GM12878 (cell line): ENCODE measurements around the gene PGAM1. TPM values are rescaled to one million over a fixed set of nuclear protein-coding genes. Genes with fewer than 3 reads are reported as not detected.

Experiments used
- ATAC-seq: fragments of 200-7000 bp; cut with Tn5 transposase; 3 replicates; pipeline ENCODE4 v1.9.1; 2020; ENCODE audit warnings: mild to moderate bottlenecking, moderate library complexity
- BruUV-seq: library from RNA; stranded (reverse); fragments of 400-500 nt; replicated peaks from 2 replicates; lab custom pipeline; 2021; lab: Mats Ljungman, UMichigan
- CTCF ChIA-PET: fragments of 300-600 bp; sonication (Branson Sonifier 250); formaldehyde crosslinking; extraction: SDS; loops from one replicate; lab custom pipeline; 2021; ENCODE audit warnings: inconsistent platforms; lab: Yijun Ruan, JAX
- POLR2A ChIA-PET: fragments of 350-600 bp; formaldehyde crosslinking; extraction: SDS; loops from one replicate; lab custom pipeline; 2021; ENCODE audit warnings: inconsistent platforms; lab: Charles Lee
- RAD21 ChIA-PET: fragments of 300-600 bp; sonication (Branson Sonifier 250); formaldehyde crosslinking; loops from one replicate; lab custom pipeline; 2023; ENCODE audit warnings: antibody characterized with exemption; ENCODE audit not compliant: unreplicated experiment; lab: Charles Lee
- SMC1A ChIA-PET: fragments of 300-600 bp; sonication (Branson Sonifier 250); formaldehyde crosslinking; loops from one replicate; lab custom pipeline; 2023; ENCODE audit not compliant: unreplicated experiment, uncharacterized antibody; lab: Charles Lee
- DNase-seq: peaks from one replicate; pipeline ENCODE4 v3.0.0-alpha.2; 2011; ENCODE audit warnings: low read depth, low spot score
- FAIRE-seq: peaks from 3 replicates; lab custom pipeline; 2011; peaks lifted over from hg19 to GRCh38; lab: Jason Lieb, UNC
- H2AFZ ChIP-seq: 2 replicates; pipeline ENCODE4 v1.6.0; 2011; ENCODE audit warnings: low read depth, low read length, control low read depth; ENCODE audit not compliant: control insufficient read depth
- H3K27ac ChIP-seq: 2 replicates; pipeline ENCODE4 v1.5.1; 2011; ENCODE audit warnings: control low read depth; ENCODE audit not compliant: control insufficient read depth, insufficient read depth
- H3K27me3 ChIP-seq, 2 experiments: replicated peaks in 1 of 2; 2 replicates each; pipeline versions ENCODE4 v1.6.0 to v1.6.1; 2011; ENCODE audit warnings: low read length in 1 of 2; ENCODE audit not compliant: control insufficient read depth in 2 of 2, insufficient read depth in 2 of 2
- H3K36me3 ChIP-seq, 2 experiments: 2 replicates each; pipeline ENCODE4 v1.5.1; 2011; ENCODE audit warnings: low read length in 1 of 2; ENCODE audit not compliant: control insufficient read depth in 2 of 2, insufficient read depth in 2 of 2
- H3K4me1 ChIP-seq: 2 replicates; pipeline ENCODE4 v1.6.1; 2011; ENCODE audit warnings: mild to moderate bottlenecking, low read length, moderate library complexity, mixed read lengths; ENCODE audit not compliant: control insufficient read depth, insufficient read depth
- H3K4me2 ChIP-seq: 2 replicates; pipeline ENCODE4 v1.6.0; 2011; ENCODE audit warnings: control low read depth; ENCODE audit not compliant: control insufficient read depth, insufficient read depth
- H3K4me3 ChIP-seq: fragments of 200-600 bp; sonication (generic); 2 replicates; pipeline ENCODE4 v1.5.1; 2016
- H3K79me2 ChIP-seq: 2 replicates; pipeline ENCODE4 v1.6.0; 2011; ENCODE audit warnings: low read length; ENCODE audit not compliant: control insufficient read depth, insufficient read depth
- H3K9ac ChIP-seq: 2 replicates; pipeline ENCODE4 v1.8.0; 2011; ENCODE audit warnings: low read length, control low read depth, mixed read lengths; ENCODE audit not compliant: control insufficient read depth, insufficient read depth
- H3K9me3 ChIP-seq: replicated peaks from 3 replicates; pipeline ENCODE4 v1.5.1; 2011; ENCODE audit warnings: mild to moderate bottlenecking, low read length; ENCODE audit not compliant: control insufficient read depth, insufficient read depth
- H4K20me1 ChIP-seq: 2 replicates; pipeline ENCODE4 v1.6.0; 2011; ENCODE audit not compliant: control insufficient read depth, insufficient read depth
- BHLHE40 ChIP-seq, 2 experiments: fragments of 450-650 bp in 1 of 2; IDR thresholded peaks; 2 replicates each; pipeline ENCODE4 v1.6.1; 2011 to 2017; ENCODE audit warnings: low read depth in 2 of 2, borderline replicate concordance in 1 of 2, improper control_type of control experiment in 1 of 2, low read length in 1 of 2, mild to moderate bottlenecking in 1 of 2
- CEBPZ ChIP-seq: fragments of 150-350 bp; IDR thresholded peaks from 2 replicates; pipeline ENCODE4 v1.6.1; 2016; ENCODE audit warnings: low read depth, low read length
- EED ChIP-seq: sonication (generic); IDR thresholded peaks from 2 replicates; pipeline ENCODE4 v1.6.1; 2016; ENCODE audit warnings: antibody characterized with exemption, low read depth
- FOS ChIP-seq: IDR thresholded peaks from 3 replicates; pipeline ENCODE4 v1.6.1; 2011; ENCODE audit warnings: borderline replicate concordance; ENCODE audit not compliant: insufficient read length; ENCODE audit errors: extremely low read depth
- GABPA ChIP-seq: IDR thresholded peaks from 2 replicates; pipeline ENCODE4 v1.6.1; 2014; ENCODE audit warnings: antibody characterized with exemption, low read depth, mild to moderate bottlenecking, inconsistent platforms
- HDGF ChIP-seq: fragments of 450-650 bp; IDR thresholded peaks from 2 replicates; pipeline ENCODE4 v1.6.1; 2016; ENCODE audit warnings: antibody characterized with exemption
- IKZF1 ChIP-seq: fragments of 450-650 bp; conservative IDR thresholded peaks from 2 replicates; pipeline ENCODE4 v1.6.1; 2017; ENCODE audit warnings: antibody characterized with exemption, mild to moderate bottlenecking
- IKZF2 ChIP-seq, 2 experiments: fragments of 450-650 bp; IDR thresholded peaks; 2 replicates each; pipeline ENCODE4 v1.6.1; 2017; ENCODE audit warnings: mild to moderate bottlenecking in 2 of 2, moderate library complexity in 2 of 2
- MAX ChIP-seq: IDR thresholded peaks from 2 replicates; pipeline ENCODE4 v1.6.1; 2012; ENCODE audit warnings: low read depth, low read length, improper control_type of control experiment
- SPI1 ChIP-seq: IDR thresholded peaks from 2 replicates; pipeline ENCODE4 v1.6.1; 2011; ENCODE audit warnings: low read depth, mild to moderate bottlenecking, low read length, moderate library complexity, borderline replicate concordance; ENCODE audit not compliant: insufficient read depth
- SREBF1 ChIP-seq: IDR thresholded peaks from 2 replicates; pipeline ENCODE4 v1.6.1; 2012; ENCODE audit warnings: mild to moderate bottlenecking, low read length
- SRF ChIP-seq, 2 experiments: IDR thresholded peaks; 2 replicates each; pipeline ENCODE4 v1.6.1; 2011; ENCODE audit warnings: low read depth in 2 of 2, low read length in 2 of 2, mild to moderate bottlenecking in 1 of 2, moderate library complexity in 1 of 2
- STAT1 ChIP-seq: fragments of 450-650 bp; conservative IDR thresholded peaks from 2 replicates; pipeline ENCODE4 v1.6.1; 2014; ENCODE audit warnings: antibody characterized with exemption, mild to moderate bottlenecking
- USF1 ChIP-seq: IDR thresholded peaks from 2 replicates; pipeline ENCODE4 v1.6.1; 2011; ENCODE audit warnings: borderline replicate concordance, low read depth, mild to moderate bottlenecking, moderate library complexity, mixed read lengths, low read length; ENCODE audit not compliant: insufficient read depth; ENCODE audit errors: extremely low read length
- ZNF207 ChIP-seq: fragments of 450-650 bp; IDR thresholded peaks from 2 replicates; pipeline ENCODE4 v1.6.1; 2014; ENCODE audit warnings: antibody characterized with exemption, mild to moderate bottlenecking, borderline replicate concordance
- WGBS: methylation state at CpG from one replicate; pipeline ENCODE4 v1.1.6; 2016; ENCODE audit warnings: low lambda C conversion rate; ENCODE audit not compliant: insufficient replicate concordance, insufficient coverage; ENCODE audit errors: missing lambda C conversion rate; 5-methylcytosine and 5-hydroxymethylcytosine counted together
- in situ Hi-C: fragments of 300-500 bp; cut with MboI; formaldehyde crosslinking; loops from 9 replicates; pipeline ENCODE4 v1.14.3; 2018; ENCODE audit warnings: mixed read lengths
- intact Hi-C: fragments of 100-400 bp; cut with micrococcal nuclease; formaldehyde crosslinking; loops from one replicate; pipeline ENCODE4 v1.14.2; 2022; ENCODE audit not compliant: unreplicated experiment
- polyA plus RNA-seq, 11 experiments: library from polyadenylated mRNA; depleted of rRNA in 4 of 11; unstranded in 6 of 11; stranded (reverse) in 5 of 11; fragments of >200 nt; fragmentation: Nextera tagmentation in 4 of 11; fragmentation: Illumina TruSeq in 1 of 11; extraction: Ambion mirVana in 4 of 11; extraction: Trizol in 1 of 11; gene quantifications; 1 replicate in 1 of 11; 2 replicates in 10 of 11; pipeline versions ENCODE4 v1.2.1 to v1.2.3, GENCODE V29; 2011 to 2016; ENCODE audit warnings: inconsistent platforms in 2 of 11, missing spikeins in 2 of 11, low read depth in 1 of 11
- total RNA-seq, 4 experiments: library from RNA; depleted of rRNA in 3 of 4; stranded (reverse); fragments of >200 nt in 3 of 4; fragmentation: Illumina TruSeq in 1 of 4; extraction: Trizol in 1 of 4; gene quantifications; 2 replicates each; pipeline versions ENCODE4 v1.2.1 to v1.2.3, GENCODE V29; 2013 to 2021

Gene PGAM1
- total and polyA plus RNA-seq, 10 of the 15 experiments (the other 5 are each of a cell fraction or from before 2014, with no cell fraction given) = 115 to 1,362 (median 744) TPM

GRCh38 chr10:97378933-97379921 is 46.8 kb upstream of the PGAM1 start (continued):
- TF ChIP-seq USF1 = no peak
- no peak for TF ChIP-seq IKZF2 (IDR thresholded peaks at IDR 0.05)
- no peak for TF ChIP-seq IKZF1
- no peak for TF ChIP-seq MAX
- TF ChIP-seq SRF (IDR thresholded peaks at IDR 0.05; ENCODE audit: low read depth in 2 of 2, low read length in 2 of 2) = no peak

- CTCF ChIA-PET = no interaction called here
- Histone ChIP-seq H3K4me3 (no peak overlapping the region), H3K27ac (no peak overlapping the region), H3K4me2 (no peak overlapping the region), H3K79me2 (no peaks in the 10 kb centered on the region), H3K36me3 (peaks cover 7 to 20% of the 10 kb centered on the region in 2 experiments; a peak in 3 of 4 replicates), H3K9ac (no peak overlapping the region), H4K20me1 (no peaks in the 10 kb centered on the region), H2AFZ (no peak overlapping the region), H3K9me3 (no peaks in the 10 kb centered on the region), H3K27me3 (no peaks in the 10 kb centered on the region), H3K4me1 (no peaks in the 10 kb centered on the region)
- intact Hi-C loops = no loop called here
- no TSS peak for BruUV-seq
- POLR2A ChIA-PET = no interaction called here
- DNase-seq (no peak), FAIRE-seq (no peak), ATAC-seq (no peak)
- SMC1A ChIA-PET = no interaction called here
- WGBS = 96% methylated on average over 8 of the region's 8 CpGs
- in situ Hi-C loops = no loop called here
- RAD21 ChIA-PET = no interaction called here
- no peak for TF ChIP-seq SREBF1
- TF ChIP-seq SPI1 = no peak
- no peak for TF ChIP-seq CEBPZ
- no peak for TF ChIP-seq BHLHE40 (IDR thresholded peaks at IDR 0.05; ENCODE audit: borderline replicate concordance in 1 of 2, low read depth in 2 of 2, low read length in 1 of 2)
- TF ChIP-seq GABPA = no peak
- no peak for TF ChIP-seq STAT1
- TF ChIP-seq ZNF207 = no peak
- TF ChIP-seq HDGF = no peak
- no peak for TF ChIP-seq FOS
- TF ChIP-seq EED = no peak
Observed at GRCh38 chr10:97380516-97380915, 45.5 kb upstream of the PGAM1 start.
